HG03064 (cell line): ENCODE data around the gene SLC9A4.

Source experiments
- ATAC-seq: cut with Tn5 transposase; IDR thresholded peaks from one replicate; pipeline ENCODE4 v1.9.1; 2021; ENCODE audit warnings: low read depth; ENCODE audit not compliant: unreplicated experiment

The SLC9A4 gene, protein sequence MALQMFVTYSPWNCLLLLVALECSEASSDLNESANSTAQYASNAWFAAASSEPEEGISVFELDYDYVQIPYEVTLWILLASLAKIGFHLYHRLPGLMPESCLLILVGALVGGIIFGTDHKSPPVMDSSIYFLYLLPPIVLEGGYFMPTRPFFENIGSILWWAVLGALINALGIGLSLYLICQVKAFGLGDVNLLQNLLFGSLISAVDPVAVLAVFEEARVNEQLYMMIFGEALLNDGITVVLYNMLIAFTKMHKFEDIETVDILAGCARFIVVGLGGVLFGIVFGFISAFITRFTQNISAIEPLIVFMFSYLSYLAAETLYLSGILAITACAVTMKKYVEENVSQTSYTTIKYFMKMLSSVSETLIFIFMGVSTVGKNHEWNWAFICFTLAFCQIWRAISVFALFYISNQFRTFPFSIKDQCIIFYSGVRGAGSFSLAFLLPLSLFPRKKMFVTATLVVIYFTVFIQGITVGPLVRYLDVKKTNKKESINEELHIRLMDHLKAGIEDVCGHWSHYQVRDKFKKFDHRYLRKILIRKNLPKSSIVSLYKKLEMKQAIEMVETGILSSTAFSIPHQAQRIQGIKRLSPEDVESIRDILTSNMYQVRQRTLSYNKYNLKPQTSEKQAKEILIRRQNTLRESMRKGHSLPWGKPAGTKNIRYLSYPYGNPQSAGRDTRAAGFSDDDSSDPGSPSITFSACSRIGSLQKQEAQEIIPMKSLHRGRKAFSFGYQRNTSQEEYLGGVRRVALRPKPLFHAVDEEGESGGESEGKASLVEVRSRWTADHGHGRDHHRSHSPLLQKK

GRCh38 chr2:102473020-102473419 is at the start of gene SLC9A4:
Gene SLC9A4 (plus strand): TSS chr2:102473226. CDS start chr2:102473760, 534 bp downstream.
- ATAC-seq, result no peak

- ATAC-seq, result no peak
Measured at GRCh38 chr2:102423368-102423767, 49.7 kb upstream of the SLC9A4 start.

- ATAC-seq, result peak; percentile 68
Measured at GRCh38 chr2:102424754-102425153, 48.3 kb upstream of the SLC9A4 start.

DNA sequence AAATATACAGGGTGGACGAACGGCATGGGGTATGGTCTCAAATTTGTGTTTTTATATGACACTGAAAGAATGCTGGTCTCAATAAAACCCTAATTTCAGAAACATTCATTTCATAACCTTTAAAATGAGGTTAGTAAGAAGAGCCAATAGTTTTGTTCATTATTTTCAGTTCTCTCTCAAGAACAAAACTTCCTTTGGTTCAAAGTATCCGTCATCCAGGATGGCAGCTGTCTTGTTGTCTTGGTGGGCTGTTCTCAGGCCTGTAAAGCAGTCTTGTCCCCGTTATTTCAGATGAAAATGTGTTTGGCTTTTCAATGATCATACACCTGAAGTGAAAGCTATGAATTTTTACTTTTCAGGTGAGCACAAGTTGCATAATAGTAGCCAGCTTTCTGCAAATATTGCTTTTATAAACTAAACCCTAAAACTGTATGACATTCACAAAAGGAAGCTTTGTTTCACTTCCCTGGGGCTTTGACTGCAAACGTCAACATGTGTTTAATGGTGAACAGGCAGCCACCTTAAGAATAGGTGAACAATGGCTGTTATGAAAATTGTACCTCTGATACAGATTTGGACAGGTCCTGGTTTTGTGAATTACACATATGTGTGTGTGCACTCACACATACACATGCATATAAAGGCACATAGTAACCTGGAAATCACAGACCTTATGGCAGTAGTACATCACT is 47.4 kb upstream of the SLC9A4 start:
- ATAC-seq, result no peak

DNA sequence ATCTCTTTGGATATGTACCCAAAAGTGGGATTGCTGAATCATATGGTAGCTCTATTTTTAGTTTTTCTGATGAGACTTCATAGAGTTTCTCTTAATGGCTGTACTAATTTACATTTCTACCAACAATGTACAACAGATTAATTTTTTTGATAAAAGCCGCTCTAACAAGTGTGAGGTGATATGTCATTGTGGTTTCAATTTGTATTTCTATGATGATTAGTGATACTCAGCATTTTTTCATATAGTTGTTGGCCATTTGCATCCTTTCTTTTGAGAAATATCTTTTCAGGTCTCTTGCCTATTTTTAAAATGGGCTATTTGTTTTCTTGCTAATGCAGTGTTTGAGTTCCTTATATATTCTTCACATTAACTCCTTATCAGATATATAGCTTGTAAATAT is 45.8 kb upstream of the SLC9A4 start:
- ATAC-seq, result no peak

DNA sequence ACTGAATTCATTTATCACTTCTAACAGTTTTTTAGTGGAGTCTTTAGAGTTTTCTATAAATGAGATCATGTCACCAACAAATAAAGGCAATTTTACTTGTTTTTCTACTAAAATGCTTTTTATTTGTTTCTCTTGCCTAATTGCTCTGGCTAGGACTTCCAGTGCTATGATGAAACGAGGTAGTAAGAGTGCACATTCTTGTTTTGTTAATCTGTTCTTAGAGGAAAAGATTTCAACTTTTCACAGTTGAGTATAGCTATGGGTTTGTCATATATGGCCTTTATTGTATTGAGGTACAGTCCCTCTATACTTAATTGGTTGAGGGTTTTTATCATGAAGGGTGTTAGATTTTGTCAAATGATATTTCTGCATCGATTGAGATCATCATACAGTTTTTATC is 44.5 kb upstream of the SLC9A4 start:
- ATAC-seq, result no peak

DNA sequence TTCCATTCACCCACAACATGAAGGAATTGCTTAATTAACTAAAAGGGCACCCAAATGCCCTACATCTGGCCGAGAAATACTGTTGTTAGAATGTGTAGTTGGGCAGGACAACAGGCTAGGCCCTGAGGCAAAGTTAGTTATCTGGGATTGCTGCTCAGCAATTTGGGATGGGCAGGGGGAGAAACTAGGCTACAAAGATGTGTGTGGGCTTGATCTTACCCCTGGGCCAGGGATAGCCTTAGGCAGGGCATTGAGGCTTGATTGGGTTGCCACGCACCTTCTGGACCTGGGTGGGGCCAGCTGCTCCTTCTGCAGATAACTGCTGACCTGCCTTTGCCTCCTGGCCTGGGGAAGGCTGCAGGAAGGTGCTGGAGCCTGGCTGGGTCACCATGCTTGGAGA is 40.6 kb upstream of the SLC9A4 start:
- no peak for ATAC-seq

DNA sequence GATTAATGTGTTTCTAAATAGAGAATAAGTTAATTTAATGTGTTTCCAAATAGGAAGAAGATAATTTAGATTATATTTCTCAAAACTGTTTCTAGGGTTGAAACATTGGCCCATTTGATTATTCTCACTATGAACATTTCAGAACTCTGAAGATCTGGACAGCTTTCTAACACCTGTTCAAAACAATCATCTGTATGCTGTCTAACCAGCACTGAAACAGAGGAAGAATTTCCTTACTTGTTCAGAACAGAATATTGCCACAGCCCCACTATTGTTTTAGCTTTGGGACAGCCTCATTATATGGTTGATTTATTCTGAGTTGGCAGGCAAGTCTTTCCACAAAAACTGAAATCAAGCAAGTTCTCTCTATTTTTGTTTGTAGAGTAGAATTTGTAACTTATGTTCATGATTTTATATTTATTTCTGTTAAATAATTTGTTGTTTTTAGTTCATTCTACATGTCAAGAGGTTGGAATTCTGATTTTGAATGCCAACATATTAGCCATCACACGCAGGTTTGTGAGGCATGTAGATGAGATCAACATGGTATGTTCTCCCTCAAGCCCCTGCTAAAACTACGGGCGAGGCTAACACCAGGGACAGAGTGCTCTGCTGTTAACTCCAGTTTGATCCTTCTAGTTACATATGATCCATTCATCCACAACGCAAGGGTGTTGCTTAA is 38.9 kb upstream of the SLC9A4 start:
- ATAC-seq, result no peak

- no peak for ATAC-seq
Measured at GRCh38 chr2:102434655-102435381, 38.2 kb upstream of the SLC9A4 start.

GRCh38 chr2:102435741-102436140 is 37.3 kb upstream of the SLC9A4 start:
- no peak for ATAC-seq

DNA sequence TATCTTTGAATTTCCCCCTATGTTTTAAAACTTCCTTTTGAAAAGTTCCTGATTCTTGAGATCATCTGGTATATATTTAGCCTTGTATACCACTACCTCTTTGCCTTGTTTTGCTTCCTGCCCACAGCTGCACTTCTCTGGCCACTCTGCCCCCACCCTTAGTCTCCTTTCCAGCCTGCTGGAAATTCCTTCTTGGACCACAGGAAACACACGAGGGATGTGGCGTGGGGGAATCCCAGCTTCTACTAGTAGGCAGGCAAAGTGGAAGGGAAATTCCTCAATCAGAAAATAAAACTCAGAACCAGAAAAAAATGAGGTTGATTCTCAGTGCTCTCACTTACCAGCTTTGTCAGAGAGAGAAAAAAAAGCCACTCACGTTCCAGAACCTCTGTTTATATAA is 36.7 kb upstream of the SLC9A4 start:
- no peak for ATAC-seq

- no peak for ATAC-seq
Measured at GRCh38 chr2:102437122-102437521, 35.9 kb upstream of the SLC9A4 start.

DNA sequence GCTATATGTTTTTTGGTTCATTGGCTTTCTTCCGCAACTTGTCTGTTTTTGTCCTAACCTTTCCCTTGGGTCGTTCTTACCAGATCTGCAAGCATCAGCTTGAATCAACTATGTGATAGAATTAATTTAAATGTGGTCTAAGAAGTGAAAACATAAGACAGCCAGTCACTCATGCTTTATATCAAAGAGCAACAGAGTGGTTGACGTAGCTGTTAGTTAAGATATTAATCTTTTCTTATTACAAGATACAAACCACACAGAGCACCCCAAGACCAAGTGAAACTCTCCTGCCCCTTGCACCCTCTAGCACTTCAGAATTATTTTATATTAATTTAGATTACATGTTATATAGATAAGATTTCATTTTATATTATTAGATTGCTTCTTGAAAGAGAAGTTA is 34.9 kb upstream of the SLC9A4 start:
- ATAC-seq, result no peak

DNA sequence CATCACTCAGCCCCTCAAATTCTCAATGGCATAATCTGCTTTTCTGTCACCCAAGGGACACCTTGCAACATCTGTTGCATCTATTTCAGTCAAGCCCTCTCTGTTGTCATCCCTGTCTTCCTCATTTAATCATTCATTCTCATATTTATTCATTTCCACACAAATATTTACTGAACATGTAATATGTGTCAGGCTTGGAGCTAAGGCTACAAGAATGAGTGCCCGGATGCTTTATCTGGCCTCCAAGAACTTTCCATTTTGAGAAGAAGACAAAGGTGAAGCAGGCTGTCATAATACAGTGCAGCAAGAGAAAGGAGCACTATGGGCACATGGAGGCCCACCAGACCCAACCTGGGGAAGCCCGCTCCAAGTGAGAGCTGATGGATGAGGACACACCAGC is 34.4 kb upstream of the SLC9A4 start:
- ATAC-seq, result no peak

- no peak for ATAC-seq
Measured at GRCh38 chr2:102439065-102439695, 33.8 kb upstream of the SLC9A4 start.

DNA sequence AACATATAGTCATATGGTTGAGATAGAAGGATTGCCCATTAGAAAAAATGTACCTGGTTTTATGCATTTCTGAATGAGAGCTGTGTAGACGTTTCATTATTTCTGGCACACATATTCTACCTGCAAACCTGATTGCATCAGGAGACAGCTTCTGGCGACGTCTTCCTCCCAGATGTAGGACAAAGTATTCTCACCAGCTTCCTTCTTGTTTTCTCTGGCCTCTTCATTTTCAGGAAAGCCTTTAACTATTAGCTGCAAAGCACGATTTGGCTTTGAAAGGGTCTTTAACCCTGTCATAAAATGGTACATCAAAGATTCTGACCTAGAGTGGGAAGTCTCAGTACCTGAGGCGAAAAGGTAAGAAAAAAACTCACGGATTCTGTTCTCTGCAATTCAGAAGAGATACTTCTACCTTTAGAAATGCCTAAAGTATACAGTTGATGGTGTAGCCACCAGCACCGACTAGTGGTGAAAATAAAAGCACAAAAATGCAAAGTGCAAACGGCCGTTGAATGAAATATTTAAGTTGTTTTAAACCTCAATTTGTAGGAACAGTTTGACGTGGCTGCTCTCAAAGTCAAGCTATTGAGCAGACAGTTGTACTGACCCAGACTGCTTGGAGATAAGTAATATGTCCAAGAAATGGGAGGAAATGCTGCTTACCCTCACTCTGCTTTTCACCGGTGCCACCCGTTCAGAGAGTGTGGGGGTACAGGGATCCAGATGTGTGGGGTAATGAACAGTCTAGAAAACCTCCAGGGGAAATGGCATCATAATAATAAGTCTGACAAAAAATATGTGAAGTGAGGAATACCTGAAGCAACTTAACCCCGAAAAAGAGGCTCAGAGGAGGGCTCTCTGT is 29.8 kb upstream of the SLC9A4 start:
- no peak for ATAC-seq

- ATAC-seq, result no peak
Measured at GRCh38 chr2:102444233-102444632, 28.8 kb upstream of the SLC9A4 start.

GRCh38 chr2:102446936-102447335 is 26.1 kb upstream of the SLC9A4 start:
- ATAC-seq, result no peak
